ENCODE results near the gene FOXP1. TPM values are rescaled to one million over a fixed set of nuclear protein-coding genes. Genes with fewer than 3 reads are reported as not detected.

FOXP1 gene
- total and polyA plus RNA-seq, 8 donors: 12.3 to 215 (median 117) TPM

- no peaks in the 10 kb centered on the region for H3K9me3 ChIP-seq
- no peak for DNase-seq
- no peaks in the 10 kb centered on the region for H3K4me1 ChIP-seq
- WGBS, 5 donors: 60 to 78% (median 72%) methylated on average over 3 of the region's 3 CpGs
- TF ChIP-seq CTCF (IDR thresholded peaks at IDR 0.05) (no peak), EP300 (IDR thresholded peaks at IDR 0.05) (no peak), POLR2A (IDR thresholded peaks at IDR 0.05) (no peak), POLR2AphosphoS5 (IDR thresholded peaks at IDR 0.05) (no peak)
- H3K36me3 ChIP-seq: no peaks in the 10 kb centered on the region
- H3K27me3 ChIP-seq: no peaks in the 10 kb centered on the region
- H3K27ac ChIP-seq: no peak overlapping the region
- intact Hi-C loops (cut with DNase I; ENCODE audit: low total_unique reads): no loop called here
- no peak overlapping the region for H3K4me3 ChIP-seq
Observed at GRCh38 chr3:71614869-71615268, 31.3 kb upstream of the FOXP1 start.

- no peaks in the 10 kb centered on the region for H3K36me3 ChIP-seq
- H3K27me3 ChIP-seq: no peaks in the 10 kb centered on the region
- H3K4me1 ChIP-seq: no peaks in the 10 kb centered on the region
- no peak overlapping the region for H3K4me3 ChIP-seq
- WGBS, 5 donors: 89 to 92% (median 90%) methylated on average over 5 of the region's 5 CpGs
- intact Hi-C loops (cut with DNase I; ENCODE audit: low total_unique reads): no loop called here
- no peaks in the 10 kb centered on the region for H3K9me3 ChIP-seq
- no peak for DNase-seq
- no peak for TF ChIP-seq POLR2A (IDR thresholded peaks at IDR 0.05)
- no peak for TF ChIP-seq CTCF (IDR thresholded peaks at IDR 0.05)
- TF ChIP-seq EP300 (IDR thresholded peaks at IDR 0.05): no peak
- no peak for TF ChIP-seq POLR2AphosphoS5 (IDR thresholded peaks at IDR 0.05)
- no peak overlapping the region for H3K27ac ChIP-seq
Observed at GRCh38 chr3:71614426-71614825, 30.9 kb upstream of the FOXP1 start.

- Histone ChIP-seq H3K36me3 (no peaks in the 10 kb centered on the region), H3K4me1 (no peaks in the 10 kb centered on the region), H3K9me3 (peaks cover 0 to 7% (median 0%) of the 10 kb centered on the region in 4 donors), H3K27ac (no peak overlapping the region), H3K27me3 (no peaks in the 10 kb centered on the region), H3K4me3 (no peak overlapping the region)
- no peak for DNase-seq
- 42 to 59% (median 44%) methylated on average over 3 of the region's 3 CpGs for WGBS, 5 donors
- TF ChIP-seq CTCF (IDR thresholded peaks at IDR 0.05) (no peak), POLR2A (IDR thresholded peaks at IDR 0.05) (no peak), EP300 (IDR thresholded peaks at IDR 0.05) (no peak), POLR2AphosphoS5 (IDR thresholded peaks at IDR 0.05) (no peak)
- intact Hi-C loops (cut with DNase I; ENCODE audit: low total_unique reads): no loop called here
Observed at GRCh38 chr3:71611099-71611498, 27.6 kb upstream of the FOXP1 start.

GRCh38 chr3:71607364-71607763, 23.8 kb upstream of the FOXP1 start:
- Histone ChIP-seq H3K4me3 (no peak overlapping the region), H3K9me3 (peaks cover 0 to 7% (median 0%) of the 10 kb centered on the region in 4 donors), H3K27ac (no peak overlapping the region), H3K36me3 (no peaks in the 10 kb centered on the region), H3K27me3 (no peaks in the 10 kb centered on the region), H3K4me1 (no peaks in the 10 kb centered on the region)
- TF ChIP-seq EP300 (IDR thresholded peaks at IDR 0.05) (no peak), POLR2AphosphoS5 (IDR thresholded peaks at IDR 0.05) (no peak), POLR2A (IDR thresholded peaks at IDR 0.05) (no peak), CTCF (IDR thresholded peaks at IDR 0.05) (no peak)
- DNase-seq: no peak
- WGBS, 5 donors: 90 to 99% (median 97%) methylated on average over 2 of the region's 2 CpGs
- intact Hi-C loops (cut with DNase I; ENCODE audit: low total_unique reads): no loop called here
